ENCODE data around the gene DELE1.

Gene DELE1

GRCh38 chr5:141902015-141902814 is 21.5 kb upstream of the DELE1 start:
- H3K27me3 ChIP-seq (replicated peaks; ENCODE audit: control insufficient read depth, insufficient read depth, low read length): no peaks in the 10 kb centered on the region; the same call in 1 of the 2 replicates
- DNase-seq (ENCODE audit: extremely low read depth, insufficient read length): no peak
- no peak overlapping the region for H3K4me3 ChIP-seq (replicated peaks; ENCODE audit: low read depth, low read length)
- TF ChIP-seq CTCF (IDR thresholded peaks at IDR 0.05; ENCODE audit: insufficient read depth, low read length, poor library complexity, severe bottlenecking): no peak
- no peaks in the 10 kb centered on the region for H3K36me3 ChIP-seq (ENCODE audit: control insufficient read depth, insufficient read depth, low read length)

GRCh38 chr5:141903261-141903660 is 20.4 kb upstream of the DELE1 start:
- no peak for DNase-seq (ENCODE audit: extremely low read depth, insufficient read length)
- H3K36me3 ChIP-seq (ENCODE audit: control insufficient read depth, insufficient read depth, low read length): no peaks in the 10 kb centered on the region
- no peak for TF ChIP-seq CTCF (IDR thresholded peaks at IDR 0.05; ENCODE audit: insufficient read depth, low read length, poor library complexity, severe bottlenecking)
- H3K4me3 ChIP-seq (replicated peaks; ENCODE audit: low read depth, low read length): no peak overlapping the region
- no peaks in the 10 kb centered on the region; the same call in 1 of the 2 replicates for H3K27me3 ChIP-seq (replicated peaks; ENCODE audit: control insufficient read depth, insufficient read depth, low read length)

GRCh38 chr5:141904551-141904950 is 19.1 kb upstream of the DELE1 start:
- H3K4me3 ChIP-seq (replicated peaks; ENCODE audit: low read depth, low read length): no peak overlapping the region
- no peaks in the 10 kb centered on the region for H3K36me3 ChIP-seq (ENCODE audit: control insufficient read depth, insufficient read depth, low read length)
- DNase-seq (ENCODE audit: extremely low read depth, insufficient read length): no peak
- H3K27me3 ChIP-seq (replicated peaks; ENCODE audit: control insufficient read depth, insufficient read depth, low read length): no peaks in the 10 kb centered on the region
- no peak for TF ChIP-seq CTCF (IDR thresholded peaks at IDR 0.05; ENCODE audit: insufficient read depth, low read length, poor library complexity, severe bottlenecking)

GRCh38 chr5:141906517-141906916 is 17.2 kb upstream of the DELE1 start:
- TF ChIP-seq CTCF (IDR thresholded peaks at IDR 0.05; ENCODE audit: insufficient read depth, low read length, poor library complexity, severe bottlenecking): no peak
- H3K36me3 ChIP-seq (ENCODE audit: control insufficient read depth, insufficient read depth, low read length): no peaks in the 10 kb centered on the region
- DNase-seq (ENCODE audit: extremely low read depth, insufficient read length): no peak

GRCh38 chr5:141906972-141907371 is 16.7 kb upstream of the DELE1 start:
- H3K36me3 ChIP-seq (ENCODE audit: control insufficient read depth, insufficient read depth, low read length): no peaks in the 10 kb centered on the region
- DNase-seq (ENCODE audit: extremely low read depth, insufficient read length): no peak
- no peaks in the 10 kb centered on the region for H3K27me3 ChIP-seq (replicated peaks; ENCODE audit: control insufficient read depth, insufficient read depth, low read length)
- H3K4me3 ChIP-seq (replicated peaks; ENCODE audit: low read depth, low read length): no peak overlapping the region
- no peak for TF ChIP-seq CTCF (IDR thresholded peaks at IDR 0.05; ENCODE audit: insufficient read depth, low read length, poor library complexity, severe bottlenecking)

More at GRCh38 chr5:141906517-141906916, 17.2 kb upstream of the DELE1 start:
- no peak overlapping the region for H3K4me3 ChIP-seq (replicated peaks; ENCODE audit: low read depth, low read length)
- no peaks in the 10 kb centered on the region for H3K27me3 ChIP-seq (replicated peaks; ENCODE audit: control insufficient read depth, insufficient read depth, low read length)

All from GM06990 (cell line).